Hematopoietic multipotent progenitor cell treated with erythropoietin and hydrocortisone succinate and interleukin-3 and kit ligand, for 6 days (in vitro differentiated cells): ENCODE results near the gene SNX11.
A peak's percentile ranks its signal among the peaks of the same experiment; 100 is the strongest.
"Not testable (repeated sequence)": the region's sequence is repeated elsewhere in the genome, so short reads cannot be mapped to it uniquely, and the experiment has no call there.

Experiments
- DNase-seq: peaks from one replicate; pipeline ENCODE4 v3.0.0-alpha.2; 2015

SNX11 gene, protein sequence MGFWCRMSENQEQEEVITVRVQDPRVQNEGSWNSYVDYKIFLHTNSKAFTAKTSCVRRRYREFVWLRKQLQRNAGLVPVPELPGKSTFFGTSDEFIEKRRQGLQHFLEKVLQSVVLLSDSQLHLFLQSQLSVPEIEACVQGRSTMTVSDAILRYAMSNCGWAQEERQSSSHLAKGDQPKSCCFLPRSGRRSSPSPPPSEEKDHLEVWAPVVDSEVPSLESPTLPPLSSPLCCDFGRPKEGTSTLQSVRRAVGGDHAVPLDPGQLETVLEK

DNA sequence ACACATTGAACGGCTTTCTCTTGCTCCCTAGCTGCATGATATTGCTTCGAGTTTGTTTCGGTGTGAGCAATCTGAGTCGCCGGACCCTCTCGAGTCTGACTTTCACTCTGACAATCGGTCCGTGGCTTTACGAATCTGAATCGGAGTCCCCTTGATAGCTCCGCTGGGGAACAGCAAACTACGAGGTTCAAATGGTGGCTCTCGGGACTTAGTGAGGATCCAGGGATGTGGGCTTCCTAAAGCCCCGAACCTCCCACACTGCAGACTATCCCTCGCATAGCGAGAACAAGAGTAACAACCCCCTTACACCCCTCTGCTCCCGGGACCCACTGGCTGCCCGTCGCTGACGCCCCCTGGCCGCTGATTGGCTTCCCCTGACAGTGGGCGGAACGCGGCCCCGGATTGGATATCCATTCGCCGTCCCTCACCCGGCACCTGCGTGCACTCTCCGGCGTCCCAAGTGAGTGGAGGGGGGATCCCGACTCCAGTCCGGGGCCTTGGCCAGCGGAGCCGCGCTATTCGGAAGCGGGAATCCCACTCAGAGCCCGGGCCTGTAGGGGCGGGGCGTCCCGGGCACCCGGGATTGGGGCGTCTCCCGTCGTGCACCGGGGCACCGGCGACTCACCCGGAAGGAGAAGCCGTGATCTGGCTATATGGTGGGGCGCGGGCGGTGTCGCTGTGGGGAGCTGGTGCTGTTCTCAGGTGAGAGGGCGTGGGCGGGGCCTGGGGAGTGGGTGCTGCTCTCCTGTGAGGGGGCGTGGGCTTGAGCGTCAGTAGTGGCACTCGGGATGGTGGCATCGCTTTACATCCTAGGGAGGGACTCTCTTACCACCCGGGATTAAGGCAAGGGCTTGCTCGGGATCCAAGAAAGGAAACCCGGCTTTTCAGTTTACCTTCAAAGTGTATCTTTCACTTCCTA is at the start of gene SNX11:
Gene SNX11 (plus strand): TSS at position 630 of the 919 bp plus-strand sequence. CDS start 4,278 bp downstream, outside the sequence.
- DNase-seq = peak; percentile 94

DNA sequence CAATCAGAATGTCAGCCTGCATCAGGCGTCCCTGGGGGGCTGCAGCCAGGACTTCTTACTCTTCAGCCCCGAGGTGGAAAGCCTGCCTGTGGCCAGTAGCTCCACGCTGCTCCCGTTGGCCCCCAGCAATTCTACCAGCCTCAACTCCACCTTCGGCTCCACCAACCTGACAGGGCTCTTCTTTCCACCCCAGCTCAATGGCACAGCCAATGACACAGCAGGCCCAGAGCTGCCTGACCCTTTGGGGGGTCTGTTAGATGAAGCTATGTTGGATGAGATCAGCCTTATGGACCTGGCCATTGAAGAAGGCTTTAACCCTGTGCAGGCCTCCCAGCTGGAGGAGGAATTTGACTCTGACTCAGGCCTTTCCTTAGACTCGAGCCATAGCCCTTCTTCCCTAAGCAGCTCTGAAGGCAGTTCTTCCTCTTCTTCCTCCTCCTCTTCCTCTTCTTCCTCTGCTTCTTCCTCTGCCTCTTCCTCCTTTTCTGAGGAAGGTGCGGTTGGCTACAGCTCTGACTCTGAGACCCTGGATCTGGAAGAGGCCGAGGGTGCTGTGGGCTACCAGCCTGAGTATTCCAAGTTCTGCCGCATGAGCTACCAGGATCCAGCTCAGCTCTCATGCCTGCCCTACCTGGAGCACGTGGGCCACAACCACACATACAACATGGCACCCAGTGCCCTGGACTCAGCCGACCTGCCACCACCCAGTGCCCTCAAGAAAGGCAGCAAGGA is 49.0 kb upstream of the SNX11 start:
- DNase-seq = no peak

DNA sequence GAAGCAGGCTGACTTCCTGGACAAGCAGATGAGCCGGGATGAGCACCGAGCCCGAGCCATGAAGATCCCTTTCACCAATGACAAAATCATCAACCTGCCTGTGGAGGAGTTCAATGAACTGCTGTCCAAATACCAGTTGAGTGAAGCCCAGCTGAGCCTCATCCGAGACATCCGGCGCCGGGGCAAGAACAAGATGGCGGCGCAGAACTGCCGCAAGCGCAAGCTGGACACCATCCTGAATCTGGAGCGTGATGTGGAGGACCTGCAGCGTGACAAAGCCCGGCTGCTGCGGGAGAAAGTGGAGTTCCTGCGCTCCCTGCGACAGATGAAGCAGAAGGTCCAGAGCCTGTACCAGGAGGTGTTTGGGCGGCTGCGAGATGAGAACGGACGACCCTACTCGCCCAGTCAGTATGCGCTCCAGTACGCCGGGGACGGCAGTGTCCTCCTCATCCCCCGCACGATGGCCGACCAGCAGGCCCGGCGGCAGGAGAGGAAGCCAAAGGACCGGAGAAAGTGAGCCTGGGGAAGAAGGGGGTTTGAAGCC is 48.4 kb upstream of the SNX11 start:
- DNase-seq = no peak

DNA sequence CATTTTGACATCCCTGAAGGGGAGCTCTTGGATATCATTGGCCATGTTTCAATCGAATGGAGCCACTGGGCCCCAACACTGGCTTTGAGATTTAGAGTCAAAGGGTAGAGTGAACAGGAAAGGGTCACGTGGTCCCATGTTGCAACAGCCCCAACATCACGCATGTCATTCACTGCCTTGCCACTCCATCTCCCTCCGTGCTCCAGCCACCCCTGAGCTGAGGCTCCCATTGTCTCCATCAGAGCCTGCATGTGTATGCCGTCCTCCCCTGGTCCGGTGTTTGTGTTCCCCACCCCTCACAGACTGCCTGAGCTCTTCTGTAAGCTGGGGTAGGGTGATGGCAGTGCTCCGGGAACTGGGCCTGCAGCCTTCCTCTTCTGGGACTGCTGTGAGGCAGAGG is 47.3 kb upstream of the SNX11 start:
- DNase-seq = no peak

DNA sequence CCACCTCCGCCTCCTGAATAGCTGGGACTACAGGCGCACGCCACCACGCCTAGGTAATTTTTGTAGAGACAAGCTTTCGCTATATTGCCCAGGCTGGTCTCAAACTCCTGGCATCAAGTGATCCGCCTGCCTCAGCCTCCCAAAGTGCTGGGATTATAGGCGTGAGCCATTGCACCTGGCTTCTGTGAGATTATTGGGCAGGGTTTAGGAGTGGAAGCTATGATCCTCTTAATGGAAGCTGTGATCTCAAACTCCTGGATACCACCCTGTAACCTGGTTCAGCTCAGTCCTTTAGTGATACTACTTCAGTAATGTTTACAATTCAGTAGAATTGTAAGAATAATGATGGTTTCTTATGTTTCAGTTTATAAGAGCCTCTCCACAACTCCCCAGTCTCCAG is 45.3 kb upstream of the SNX11 start:
- no peak for DNase-seq

DNA sequence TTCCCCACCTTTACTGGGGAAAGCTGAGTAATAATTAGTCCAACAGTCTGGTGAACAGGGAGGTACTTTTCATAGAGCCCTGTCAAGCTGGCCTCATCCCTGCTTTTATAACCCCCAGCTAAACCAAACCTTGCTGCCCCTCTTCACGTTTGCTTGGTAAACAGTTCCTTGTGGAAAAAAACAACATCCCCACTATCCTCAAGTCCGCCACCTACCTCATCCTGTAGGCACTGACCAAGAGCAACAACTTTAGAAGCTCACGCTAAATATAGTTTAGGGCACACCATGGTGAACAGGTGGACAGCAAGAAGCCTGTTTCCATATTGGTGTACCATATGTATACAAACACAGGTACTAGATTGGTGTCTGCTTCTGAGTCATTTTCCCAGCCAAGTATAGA is 42.9 kb upstream of the SNX11 start:
- no peak for DNase-seq

DNA sequence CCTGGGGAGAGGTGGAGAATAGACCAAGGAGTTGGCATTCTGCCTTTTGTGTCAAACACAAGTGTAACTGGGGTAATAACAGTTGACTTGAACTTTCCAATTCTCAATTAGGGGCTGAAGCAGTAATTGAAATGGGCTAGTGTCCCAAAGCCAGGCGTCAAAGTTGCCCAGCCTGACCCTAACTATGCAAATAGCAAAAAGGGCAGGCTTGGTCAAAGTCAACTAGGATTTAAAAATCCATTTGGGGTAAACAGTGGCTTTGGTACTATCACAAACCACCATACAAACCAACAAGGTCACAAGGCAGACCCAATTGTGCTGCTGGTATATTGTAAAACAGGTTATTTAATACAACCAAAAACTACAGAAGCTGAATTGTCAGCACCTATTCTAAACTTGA is 41.4 kb upstream of the SNX11 start:
- no peak for DNase-seq

DNA sequence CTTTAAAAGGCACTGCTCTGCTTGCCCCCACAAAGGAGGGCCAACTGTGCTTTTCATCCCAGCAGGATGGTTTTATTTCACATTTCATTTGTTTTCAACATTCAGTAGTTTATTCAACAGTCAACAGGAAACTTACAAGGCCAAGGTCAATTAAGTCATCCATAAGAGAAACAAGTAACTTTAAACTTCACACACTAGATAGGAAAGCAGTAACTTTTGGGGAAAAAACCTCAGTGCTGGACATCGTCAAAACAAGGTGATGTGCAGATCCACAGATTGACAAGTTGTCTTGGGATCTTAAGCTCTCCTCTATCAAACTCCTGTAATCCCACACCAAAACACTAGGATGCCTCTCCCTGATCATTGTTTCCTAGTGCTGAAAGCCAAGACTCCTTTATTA is 40.9 kb upstream of the SNX11 start:
- DNase-seq = no peak

DNA sequence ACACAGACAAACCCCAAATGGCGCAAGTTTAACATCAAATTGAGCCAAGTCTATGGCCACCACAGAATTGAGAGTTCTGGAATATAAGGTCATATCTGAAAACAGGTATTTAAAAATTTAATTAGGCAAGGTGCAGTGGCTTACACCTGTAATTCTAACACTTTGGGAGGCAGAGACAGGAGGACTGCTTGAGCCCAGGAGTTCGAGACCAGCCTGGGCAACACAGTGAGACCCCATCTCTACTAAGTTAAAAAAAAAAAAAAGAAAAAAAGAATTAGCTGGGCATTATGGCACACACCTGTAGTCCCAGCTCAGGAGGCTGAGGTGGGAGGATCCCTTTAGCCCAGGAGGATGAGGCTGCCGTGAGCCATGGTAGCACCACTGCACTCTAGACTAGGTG is 40.3 kb upstream of the SNX11 start:
- no peak for DNase-seq

DNA sequence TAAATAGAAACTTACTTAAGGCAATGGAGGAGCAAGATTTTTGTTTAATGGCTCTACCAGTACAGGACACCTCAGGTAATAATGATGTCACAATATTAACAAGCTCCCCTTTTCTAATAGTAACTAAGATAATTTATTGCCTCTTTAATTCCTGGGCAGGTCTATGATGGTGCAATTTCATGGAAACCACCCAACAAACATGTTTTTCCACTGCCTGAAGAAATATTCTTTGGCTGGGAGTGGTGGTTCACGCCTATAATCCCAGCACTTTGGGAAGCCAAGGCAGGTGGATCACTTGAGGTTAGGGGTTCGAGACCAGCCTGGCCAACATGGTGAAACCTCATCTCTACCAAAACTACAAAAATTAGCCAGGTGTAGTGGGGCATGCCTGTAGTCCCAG is 39.8 kb upstream of the SNX11 start:
- DNase-seq = not testable (repeated sequence)

DNA sequence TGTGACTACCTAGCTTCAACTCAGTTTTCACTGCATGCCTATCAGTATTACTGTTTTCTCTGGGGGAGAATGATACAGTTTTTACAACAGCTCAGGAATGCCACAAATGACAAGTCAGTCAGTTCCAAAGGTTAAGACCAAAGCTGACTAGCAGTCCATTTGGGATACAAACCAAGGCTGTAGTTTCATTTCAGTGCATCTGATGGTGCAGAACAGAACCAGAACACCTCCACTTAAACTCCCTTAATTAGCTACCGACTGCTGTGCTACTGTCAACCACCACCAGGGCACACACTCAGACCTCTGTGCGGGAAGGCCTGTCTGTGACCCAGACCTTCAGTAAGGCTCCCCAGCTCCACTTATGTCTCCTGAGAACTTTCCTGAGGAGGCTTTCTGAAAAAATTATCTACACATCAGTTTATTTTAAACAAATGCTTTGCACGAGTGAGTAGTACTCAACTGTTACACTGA is 39.0 kb upstream of the SNX11 start:
- peak; percentile 51 for DNase-seq

DNA sequence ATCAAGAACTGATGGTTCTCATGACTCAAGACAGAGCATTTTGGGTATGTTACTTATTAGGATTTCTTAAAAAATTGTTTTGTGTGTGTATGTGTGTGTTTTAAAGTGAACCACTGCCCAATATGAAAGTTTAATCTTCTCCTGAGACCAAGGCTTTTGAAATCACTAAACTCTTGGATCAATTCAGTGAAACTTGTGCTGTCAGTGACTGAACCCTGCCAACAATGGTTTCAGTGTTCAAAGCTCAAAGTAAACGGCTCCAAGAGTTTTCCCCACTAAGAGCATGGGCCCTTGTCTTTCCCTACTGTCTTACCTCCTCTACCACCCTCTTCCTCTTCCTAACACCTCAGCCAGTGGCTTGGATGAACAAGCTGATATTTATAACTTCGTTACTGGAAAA is 37.4 kb upstream of the SNX11 start:
- DNase-seq = no peak

DNA sequence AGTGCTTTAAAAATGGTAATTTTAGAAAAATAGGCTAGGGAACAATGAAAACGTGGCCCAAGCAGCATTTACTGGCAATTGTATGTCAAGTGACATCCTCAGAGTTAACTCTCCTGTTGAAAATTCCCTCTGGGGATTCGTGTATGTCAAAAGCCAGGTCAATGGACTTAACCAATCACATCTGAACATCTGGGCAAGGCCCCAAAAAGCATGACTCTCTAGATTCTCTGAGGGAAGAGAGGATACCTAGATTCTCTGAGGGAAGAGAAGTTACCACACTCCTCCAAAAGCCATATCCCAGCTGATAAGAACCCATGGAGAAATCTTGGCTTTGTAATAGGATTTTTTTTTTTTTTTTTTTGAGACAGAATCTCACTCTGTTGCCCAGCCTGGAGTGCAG is 35.9 kb upstream of the SNX11 start:
- DNase-seq = no peak

DNA sequence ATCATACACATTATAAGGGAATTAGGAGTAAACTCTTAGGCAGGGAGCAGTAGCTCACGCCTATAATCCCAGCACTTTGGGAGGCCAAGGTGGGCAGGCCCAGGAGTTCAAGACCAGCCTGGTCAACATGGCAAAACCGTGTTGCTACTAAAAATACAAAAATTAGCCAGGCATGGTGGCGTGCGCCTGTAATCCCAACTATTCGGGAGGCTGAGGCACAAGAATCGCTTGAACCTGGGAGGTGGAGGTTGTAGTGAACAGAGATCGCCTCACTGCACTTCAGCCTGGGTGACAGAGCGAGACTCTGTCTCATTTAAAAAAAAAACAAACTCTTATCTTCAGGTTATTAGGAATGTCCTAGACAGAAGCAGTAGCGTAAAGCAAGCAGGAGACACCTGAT is 34.8 kb upstream of the SNX11 start:
- not testable (repeated sequence) for DNase-seq

DNA sequence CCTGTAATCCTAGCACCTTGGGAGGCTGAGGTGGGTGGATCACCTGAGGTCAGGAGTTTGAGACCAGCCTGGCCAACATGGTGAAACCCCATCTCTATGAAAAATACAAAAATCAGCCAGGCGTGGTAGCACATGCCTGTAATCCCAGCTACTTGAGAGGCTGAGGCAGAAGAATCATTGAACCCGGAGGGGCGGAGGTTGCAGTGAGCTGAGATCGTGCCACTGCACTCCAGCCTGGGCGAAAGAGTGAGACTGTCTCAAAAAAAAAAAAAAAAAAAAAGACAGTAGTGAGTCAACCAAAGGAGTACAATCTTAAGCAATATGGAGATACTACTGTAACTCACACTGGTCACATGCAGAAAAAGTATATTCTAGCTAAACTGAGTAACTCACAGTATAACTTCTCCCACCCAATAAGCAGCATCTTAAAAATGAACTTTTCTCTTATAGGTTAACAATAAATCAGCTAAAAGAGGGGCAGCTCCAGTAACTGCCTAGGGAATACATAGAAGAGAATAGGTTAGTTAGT is 33.9 kb upstream of the SNX11 start:
- DNase-seq = not testable (repeated sequence)

DNA sequence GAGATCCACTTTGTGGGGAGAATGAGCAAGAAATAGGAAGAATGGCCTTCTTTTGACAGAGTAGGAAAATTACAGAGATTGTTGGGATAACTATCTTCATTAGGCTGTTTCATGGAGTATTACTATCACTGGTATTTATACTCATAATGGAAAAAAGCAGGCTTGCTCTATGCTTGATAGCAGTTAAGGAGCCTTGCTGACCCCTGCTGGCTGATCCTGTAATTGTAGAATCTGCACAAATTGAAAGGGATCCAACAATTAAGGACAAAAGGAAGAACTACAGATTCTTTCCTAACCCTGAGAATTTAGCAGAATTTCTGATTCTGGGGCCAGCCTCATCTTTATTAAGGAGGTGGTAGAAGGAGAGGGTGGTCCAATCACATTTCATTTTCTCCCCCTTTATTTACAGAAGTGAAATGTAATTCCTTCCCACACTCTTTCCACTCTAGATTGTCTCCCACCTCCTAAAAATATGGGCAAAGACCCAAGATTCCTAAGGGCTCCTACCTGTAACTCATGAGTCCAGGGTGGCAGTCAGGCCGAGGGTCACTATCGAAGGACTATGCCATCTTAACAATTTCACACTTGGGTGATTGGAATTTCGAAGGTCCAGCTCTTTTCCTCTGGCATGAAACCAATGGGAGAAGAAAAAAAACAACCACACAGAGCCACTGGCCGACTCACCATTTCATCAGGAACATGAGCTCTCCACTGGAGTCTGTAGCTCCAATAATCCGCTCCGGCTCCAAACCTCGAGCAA is 33.1 kb upstream of the SNX11 start:
- DNase-seq = peak; percentile 91

DNA sequence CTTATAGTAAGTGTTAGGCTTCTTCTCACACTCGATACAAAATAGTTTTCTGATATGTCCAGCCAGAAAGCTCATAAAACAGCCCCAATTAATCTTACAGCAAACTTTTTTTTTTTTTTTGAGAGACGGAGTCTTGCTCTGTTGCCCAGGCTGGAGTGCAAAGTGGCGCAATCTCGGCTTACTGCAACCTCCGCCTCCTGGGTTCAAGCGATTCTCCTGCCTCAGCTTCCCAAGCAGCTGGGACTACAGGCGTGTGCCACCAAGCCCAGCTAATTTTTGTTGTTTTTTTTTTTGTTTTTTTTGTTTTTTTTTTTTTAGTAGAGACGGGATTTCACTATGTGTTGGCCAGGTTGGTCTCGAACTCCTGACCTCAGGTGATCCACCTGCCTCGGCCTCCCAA is 30.4 kb upstream of the SNX11 start:
- not testable (repeated sequence) for DNase-seq

DNA sequence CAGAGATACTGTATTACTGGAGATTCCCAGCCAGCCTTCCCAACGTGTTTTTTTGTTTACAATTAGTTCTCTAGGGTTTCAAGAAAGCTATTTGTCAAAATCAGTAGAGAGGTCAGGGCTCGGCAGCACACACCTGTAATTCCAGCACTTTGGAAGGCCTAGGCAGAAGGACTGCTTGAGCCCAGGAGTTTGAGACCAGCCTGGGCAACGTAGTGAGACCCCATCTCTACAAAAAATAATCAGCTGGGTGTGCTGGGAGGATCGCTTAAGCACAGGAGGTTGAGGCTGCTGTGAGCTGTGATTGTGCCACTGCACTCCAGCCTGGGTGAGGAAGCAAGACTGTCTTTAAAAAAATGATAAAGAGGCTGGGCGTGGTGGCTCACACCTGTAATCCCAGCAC is 25.7 kb upstream of the SNX11 start:
- DNase-seq = no peak

DNA sequence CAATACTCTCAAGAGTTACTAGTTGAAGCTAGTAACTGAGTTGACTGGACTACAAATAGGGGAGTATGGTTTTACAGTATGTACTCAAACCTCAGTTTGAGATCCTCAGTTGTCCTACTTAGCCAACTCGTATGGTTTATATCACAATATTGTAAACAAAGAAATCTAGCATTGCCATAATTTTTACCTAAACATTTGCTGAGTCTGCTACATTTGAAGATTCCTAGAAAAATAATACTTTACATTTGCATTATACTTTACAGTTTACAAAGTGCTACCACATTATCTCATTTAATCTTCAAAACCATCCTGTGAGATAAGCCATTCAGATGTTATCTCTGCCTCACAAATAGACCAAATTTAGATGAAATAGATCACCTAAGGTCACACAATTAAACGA is 22.6 kb upstream of the SNX11 start:
- DNase-seq = no peak

DNA sequence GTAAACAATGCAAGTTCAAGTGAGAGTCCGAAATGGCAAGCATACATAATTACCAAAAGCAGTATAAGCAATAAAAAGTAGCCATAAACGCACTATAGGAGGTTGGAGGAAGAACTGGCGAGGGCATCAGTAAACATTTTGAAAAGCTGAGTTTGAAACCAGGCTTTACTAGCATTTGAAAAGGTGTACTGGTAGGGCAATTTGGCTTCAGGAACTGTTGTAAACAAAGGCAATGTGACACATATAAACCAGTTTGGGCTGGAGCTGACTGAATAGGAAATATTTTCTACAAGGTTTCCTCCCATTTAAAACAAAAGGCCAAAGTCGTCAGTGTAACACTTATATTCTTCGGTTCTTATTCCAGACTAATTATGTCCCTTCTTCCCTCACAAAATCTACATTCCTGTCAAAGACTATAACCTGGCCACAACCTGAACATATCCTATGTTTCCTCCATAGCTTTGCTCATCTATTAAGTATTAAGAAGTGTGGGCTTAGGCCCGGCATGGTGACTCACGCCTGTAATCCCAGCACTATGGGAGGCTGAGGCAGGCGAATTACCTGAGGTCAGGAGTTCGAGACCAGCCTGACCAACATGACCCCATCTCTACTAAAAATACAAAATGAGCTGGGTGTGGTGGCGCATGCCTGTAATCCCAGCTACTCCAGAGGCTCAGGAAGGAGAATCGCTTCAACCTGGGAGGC is 14.1 kb upstream of the SNX11 start:
- DNase-seq = no peak

DNA sequence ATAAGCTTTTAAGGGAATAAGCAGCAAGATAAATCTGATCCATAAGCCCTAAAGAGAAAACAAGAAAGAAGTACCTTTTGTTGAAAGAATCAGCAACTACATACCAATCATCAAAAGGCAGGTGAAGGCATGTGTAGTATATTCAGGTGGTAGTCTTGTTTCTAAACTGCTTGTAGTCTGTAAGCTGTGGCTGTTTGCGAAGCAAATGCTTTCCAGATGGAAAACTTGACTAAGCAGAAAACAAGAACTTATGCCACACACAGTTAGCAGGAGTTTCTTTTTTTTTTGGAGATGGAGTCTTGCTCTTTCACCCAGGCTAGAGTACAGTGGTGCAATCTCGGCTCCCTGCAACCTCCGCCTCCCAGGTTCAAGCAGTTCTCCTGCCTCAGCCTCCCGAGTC is 12.0 kb upstream of the SNX11 start:
- no peak for DNase-seq
